Adrenal gland (tissue), 5 donors: ENCODE data around the gene PERCC1.

ENCODE experiments used
- POLR2A ChIP-seq, 2 donors: fragments of 450-650 bp; IDR thresholded peaks; one replicate each; pipeline ENCODE4 v1.6.1; 2017; ENCODE audit warnings: antibody characterized with exemption in 2 of 2, mild to moderate bottlenecking in 2 of 2, moderate library complexity in 1 of 2
- TF ChIP-seq, protein P1 (sequence below), 6 experiments: fragments of 450-650 bp in 4 of 6; fragments of 200-600 bp in 2 of 6; sonication (generic) in 1 of 6; IDR thresholded peaks; 1 replicate in 5 of 6; 2 replicates in 1 of 6; pipeline versions ENCODE4 v1.5.1 to v1.8.0; 2016 to 2021; ENCODE audit warnings: antibody characterized with exemption in 6 of 6, mild to moderate bottlenecking in 2 of 6, moderate library complexity in 1 of 6
- donor health status: DM: no; HTN: no; CAD: no.

DNA sequence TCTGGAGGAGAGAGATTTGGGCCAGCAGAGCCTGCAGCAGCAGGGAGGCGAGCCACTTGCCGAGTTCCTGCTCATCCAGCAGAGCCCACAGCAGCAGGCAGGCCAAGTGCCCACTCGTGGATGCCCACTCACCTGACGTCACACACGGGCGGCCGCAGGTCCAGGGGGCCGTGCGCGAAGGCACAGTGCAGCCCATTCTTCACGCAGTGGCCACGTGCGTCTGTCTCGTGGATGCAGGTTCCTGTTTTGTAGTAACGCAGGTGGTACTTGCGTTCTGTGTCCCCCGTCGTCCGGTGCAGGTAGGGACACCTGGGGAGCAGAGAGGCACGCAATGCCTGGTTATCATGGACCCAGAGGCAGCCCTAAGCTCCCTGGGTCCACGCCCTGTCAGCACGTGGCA lies 27.8 kb upstream of the PERCC1 start:
- TF ChIP-seq, protein P1, sequence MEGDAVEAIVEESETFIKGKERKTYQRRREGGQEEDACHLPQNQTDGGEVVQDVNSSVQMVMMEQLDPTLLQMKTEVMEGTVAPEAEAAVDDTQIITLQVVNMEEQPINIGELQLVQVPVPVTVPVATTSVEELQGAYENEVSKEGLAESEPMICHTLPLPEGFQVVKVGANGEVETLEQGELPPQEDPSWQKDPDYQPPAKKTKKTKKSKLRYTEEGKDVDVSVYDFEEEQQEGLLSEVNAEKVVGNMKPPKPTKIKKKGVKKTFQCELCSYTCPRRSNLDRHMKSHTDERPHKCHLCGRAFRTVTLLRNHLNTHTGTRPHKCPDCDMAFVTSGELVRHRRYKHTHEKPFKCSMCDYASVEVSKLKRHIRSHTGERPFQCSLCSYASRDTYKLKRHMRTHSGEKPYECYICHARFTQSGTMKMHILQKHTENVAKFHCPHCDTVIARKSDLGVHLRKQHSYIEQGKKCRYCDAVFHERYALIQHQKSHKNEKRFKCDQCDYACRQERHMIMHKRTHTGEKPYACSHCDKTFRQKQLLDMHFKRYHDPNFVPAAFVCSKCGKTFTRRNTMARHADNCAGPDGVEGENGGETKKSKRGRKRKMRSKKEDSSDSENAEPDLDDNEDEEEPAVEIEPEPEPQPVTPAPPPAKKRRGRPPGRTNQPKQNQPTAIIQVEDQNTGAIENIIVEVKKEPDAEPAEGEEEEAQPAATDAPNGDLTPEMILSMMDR (IDR thresholded peaks at IDR 0.05), result no peak
- TF ChIP-seq POLR2A (IDR thresholded peaks at IDR 0.05), result no peak
